LNCAP (cell line): ENCODE data around the gene GGN.

ENCODE experiments used
- TF ChIP-seq, protein P1 (sequence below): fragments of 450-650 bp; IDR thresholded peaks from 2 replicates; pipeline ENCODE4 v1.5.1; 2017; ENCODE audit warnings: mild to moderate bottlenecking

The GGN gene

DNA sequence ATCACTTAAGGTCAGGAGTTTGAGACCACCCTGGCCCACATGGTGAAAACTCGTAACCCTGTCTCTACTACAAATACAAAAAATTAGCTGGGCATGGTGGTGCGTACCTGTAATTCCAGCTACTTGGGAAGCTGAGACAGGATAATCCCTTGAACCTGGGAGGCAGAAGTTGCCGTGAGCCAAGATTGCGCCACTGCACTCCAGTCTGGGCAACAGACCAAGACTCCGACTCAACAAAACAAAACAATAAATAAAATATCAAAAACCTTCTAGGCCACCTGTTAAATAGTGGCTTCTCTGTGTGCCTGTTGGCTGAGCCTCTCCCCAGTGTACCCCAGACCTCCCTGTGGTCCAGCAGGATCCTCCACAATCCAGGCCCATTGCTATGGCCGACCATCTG, 16.8 kb downstream of the GGN start:
- TF ChIP-seq, protein P1, sequence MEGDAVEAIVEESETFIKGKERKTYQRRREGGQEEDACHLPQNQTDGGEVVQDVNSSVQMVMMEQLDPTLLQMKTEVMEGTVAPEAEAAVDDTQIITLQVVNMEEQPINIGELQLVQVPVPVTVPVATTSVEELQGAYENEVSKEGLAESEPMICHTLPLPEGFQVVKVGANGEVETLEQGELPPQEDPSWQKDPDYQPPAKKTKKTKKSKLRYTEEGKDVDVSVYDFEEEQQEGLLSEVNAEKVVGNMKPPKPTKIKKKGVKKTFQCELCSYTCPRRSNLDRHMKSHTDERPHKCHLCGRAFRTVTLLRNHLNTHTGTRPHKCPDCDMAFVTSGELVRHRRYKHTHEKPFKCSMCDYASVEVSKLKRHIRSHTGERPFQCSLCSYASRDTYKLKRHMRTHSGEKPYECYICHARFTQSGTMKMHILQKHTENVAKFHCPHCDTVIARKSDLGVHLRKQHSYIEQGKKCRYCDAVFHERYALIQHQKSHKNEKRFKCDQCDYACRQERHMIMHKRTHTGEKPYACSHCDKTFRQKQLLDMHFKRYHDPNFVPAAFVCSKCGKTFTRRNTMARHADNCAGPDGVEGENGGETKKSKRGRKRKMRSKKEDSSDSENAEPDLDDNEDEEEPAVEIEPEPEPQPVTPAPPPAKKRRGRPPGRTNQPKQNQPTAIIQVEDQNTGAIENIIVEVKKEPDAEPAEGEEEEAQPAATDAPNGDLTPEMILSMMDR = no peak

DNA sequence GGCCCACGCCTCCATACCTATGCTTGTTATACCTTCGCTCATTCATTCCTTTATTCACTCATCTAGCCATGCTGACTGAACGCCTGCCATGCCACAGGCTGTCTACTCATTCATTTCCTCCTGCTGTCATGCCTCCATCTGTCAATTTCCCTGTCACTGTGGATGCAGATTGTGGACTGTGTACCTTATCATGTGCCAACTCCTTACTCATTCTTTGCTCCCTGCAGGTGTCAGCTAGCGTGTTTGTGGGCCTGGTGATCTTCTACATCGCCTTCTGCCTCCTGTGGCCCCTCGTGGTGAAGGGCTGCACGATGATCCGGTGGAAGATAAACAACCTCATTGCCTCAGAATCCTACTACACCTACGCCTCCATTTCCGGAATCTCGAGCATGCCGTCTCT, 17.5 kb downstream of the GGN start:
- TF ChIP-seq, protein P1 = no peak

DNA sequence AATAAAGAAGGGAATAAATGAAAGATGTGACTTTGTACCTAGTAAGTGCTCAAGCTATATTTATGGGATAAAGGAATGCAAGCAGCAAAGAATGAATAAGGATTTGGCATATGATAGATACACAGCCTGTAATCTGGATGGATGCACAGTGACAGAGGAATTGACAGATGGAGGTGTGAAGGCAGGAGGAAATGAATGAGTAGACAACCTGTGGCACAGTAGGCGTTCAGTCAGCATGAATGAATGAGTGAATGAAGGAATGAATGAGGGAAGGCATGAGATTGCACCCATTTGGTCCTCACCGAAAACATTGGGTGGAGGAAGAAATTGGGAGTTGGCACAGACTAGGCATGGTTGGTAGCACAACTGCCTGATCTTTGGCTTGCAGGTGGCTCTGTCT, 18.2 kb downstream of the GGN start:
- TF ChIP-seq, protein P1 = no peak

DNA sequence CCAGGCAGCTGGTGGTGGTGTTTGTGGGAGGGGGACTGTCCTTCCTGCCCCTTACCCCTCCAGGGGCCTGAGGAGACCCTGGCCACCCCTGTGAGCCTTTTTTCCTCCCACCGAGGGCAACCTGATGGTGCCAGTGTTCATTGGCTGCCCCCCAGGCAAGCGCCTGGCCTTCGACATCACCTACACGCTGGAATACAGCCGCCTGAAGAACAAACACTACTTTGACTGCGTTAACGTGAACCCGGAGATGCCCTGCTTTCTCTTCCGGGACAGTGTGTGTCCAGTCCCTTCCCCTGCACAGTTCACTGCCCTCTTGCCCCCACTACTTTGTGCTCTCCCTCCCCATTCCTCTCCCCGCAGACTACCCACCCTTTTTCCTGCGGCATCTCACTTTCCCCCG, 20.8 kb downstream of the GGN start:
- TF ChIP-seq, protein P1 = no peak

DNA sequence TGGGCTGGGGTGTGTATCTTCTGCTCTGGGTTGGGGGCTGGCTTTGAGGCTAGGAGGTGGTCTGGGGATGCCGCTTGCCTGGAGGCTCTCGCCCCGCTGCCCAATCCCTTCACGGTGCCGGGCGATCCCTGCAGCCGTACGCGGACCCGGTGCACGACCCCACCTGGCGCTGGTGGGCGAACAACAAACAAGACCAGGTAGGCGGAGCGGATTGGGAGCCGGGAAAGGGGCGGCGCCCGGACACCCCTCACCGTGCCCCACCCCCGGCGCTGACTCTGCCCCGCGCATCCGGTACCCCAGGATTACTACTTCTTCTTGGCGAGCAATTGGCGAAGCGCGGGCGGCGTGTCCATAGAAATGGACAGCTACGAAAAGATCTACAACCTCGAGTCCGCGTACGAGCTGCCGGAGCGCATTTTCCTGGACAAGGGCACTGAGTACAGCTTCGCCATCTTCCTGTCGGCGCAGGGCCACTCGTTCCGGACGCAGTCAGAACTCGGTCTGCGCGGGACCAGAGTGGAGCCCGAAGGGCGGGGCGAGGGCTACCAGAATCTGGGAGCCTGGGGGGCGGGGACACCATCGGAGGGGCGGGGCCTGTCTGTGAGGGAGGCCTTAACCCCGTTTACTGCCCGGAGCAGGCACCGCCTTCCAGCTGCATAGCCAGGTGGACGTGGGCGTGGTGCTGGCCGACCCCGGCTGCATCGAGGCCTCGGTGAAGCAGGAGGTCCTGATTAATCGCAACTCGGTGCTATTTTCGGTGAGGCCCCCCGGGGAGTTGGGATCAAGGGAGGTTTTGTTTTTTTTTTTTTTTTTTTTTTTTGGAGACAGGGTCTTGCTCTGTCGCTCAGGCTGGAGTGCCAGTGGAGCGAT, 25.5 kb downstream of the GGN start:
- TF ChIP-seq, protein P1 = no peak

DNA sequence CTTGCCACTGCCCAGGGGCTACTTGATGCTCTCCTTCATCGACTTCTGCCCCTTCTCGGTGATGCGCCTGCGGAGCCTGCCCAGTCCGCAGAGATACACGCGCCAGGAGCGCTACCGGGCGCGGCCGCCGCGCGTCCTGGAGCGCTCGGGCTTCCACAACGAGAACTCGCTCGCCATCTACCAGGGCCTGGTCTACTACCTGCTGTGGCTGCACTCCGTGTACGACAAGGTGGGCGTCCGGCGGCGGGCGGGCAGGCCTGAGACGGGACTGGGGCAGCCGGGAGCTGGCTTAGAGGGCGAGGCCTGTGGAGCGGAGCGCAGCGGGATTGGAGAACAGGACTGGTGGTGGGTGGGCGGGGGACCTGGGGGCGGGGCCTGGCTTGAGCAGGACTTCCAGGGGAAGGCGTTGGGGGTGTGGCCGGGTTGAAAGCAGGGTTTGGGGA, 26.2 kb downstream of the GGN start:
- TF ChIP-seq, protein P1 = no peak

DNA sequence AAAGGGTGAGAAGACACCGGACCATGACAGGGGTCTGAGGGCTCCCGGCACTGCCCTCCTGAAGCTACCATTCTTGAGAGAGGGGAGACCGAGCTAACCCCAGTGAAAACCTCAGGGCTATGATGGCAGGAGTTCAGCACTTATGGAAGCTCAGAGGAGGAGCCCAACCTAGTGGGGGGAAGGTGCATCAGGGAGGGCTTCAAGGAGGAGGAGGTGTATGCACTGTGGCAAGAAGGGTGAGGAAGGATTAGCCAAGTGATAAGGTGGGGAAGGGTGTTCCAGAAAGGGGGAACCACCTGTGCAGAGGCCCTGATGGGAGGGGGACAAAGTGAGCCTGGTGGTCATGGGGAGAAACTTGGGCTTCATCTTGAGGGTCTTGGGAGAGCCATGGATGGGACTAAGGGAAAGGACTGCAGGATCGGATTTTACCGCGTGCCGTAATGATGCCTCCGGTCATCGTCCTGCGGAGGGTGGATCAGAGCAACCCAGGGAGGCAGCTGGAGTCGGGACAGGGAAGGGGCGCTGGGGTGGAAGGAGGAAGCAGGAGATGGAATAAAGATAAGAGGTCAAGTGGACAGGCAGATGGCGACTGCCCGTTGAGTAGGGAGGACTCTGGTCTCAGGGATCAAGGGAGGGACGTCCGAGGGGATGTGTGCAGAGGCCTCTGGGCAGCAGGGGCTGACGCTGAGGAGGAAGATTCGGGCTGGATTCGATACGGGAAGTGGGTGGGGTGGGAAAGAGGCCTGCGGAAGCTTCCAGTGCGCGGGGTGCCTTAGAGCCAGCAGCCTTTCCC, 26.8 kb downstream of the GGN start:
- TF ChIP-seq, protein P1 = no peak
